EH (cell line): Measurements from ENCODE around the gene FRMD1.

Experiments used
- DNase-seq: peaks from one replicate; pipeline ENCODE4 v3.0.0-alpha.2; 2015; ENCODE audit warnings: low read depth

The FRMD1 gene

DNA sequence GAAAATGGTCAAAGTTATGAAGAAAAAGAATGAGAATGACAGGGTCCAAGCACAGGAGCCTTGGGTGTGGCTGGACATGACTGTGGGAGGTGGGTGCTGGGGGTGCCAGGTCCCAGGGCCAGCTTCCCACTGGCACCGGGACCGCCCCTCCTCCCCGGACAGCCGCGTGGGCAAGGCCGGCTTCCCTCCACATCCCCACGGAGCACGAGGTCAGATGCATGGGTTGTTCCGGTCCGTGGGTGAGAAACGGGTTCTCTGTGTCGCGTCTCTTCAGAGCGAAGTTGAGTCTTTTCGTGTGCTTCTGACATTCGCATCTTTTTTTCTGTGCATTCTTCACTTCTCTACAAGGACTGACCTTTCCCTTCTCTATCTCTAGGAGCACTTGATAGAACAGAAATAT lies 51.5 kb downstream of the FRMD1 start:
- DNase-seq = no peak

DNA sequence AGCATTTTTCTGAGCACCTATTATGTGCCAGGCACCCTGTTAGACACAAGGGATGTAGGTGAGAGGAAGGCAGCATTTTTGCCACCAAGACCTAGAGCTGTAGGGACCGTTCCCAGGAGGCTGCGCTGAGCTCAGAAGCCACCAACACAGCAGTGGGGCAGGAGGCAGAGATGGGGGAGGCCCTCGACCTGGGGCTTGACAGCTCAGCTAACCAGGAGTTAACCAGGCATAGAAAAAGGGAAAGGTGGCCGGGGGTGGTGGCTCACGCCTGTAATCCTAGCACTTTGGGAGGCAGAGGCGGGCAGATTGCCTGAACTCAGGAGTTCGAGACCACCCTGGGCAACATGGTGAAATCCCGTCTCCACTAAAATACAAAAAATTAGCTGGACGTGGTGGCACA lies 52.1 kb downstream of the FRMD1 start:
- no peak for DNase-seq

DNA sequence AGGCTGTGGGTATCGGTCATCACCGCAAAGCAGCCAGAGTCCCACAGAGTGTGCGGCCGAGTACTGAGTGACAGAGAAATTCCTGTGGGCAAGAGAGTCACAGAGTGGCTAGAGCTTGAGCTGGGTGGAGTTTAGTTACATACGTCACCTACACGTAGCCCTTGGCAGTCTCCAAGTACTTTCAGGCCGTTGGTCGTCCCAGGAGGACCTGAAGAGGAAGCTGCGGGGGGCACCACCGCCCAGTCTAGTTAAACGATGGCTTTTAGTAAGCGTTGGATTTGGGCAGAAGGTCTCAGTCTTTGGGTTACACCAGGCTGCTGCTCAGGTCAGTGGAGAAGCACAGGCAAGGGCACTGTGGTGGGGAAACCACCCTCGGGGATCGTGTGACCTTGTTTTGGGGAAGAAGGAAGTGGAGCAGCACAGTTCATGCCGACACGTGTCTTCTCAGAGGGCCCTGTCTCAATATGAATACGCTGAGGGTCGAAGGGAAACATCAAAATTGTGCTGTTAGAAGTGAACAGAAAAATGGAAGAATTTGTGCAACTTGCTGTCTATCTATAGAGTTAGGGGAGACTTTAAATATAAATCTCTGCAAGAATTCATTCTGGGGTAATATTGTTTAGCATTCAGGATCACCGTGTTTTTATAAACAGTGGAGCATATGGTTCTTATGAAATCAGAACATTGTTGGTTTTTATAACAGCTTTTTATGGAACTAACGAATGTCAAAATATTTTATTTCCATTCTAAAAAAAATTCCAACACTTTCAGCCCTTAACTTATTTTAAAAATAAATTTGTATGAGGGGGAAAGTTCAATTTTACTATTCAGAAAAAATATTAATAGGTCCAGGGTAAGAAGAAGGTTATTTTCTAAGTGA lies 52.9 kb downstream of the FRMD1 start:
- no peak for DNase-seq

DNA sequence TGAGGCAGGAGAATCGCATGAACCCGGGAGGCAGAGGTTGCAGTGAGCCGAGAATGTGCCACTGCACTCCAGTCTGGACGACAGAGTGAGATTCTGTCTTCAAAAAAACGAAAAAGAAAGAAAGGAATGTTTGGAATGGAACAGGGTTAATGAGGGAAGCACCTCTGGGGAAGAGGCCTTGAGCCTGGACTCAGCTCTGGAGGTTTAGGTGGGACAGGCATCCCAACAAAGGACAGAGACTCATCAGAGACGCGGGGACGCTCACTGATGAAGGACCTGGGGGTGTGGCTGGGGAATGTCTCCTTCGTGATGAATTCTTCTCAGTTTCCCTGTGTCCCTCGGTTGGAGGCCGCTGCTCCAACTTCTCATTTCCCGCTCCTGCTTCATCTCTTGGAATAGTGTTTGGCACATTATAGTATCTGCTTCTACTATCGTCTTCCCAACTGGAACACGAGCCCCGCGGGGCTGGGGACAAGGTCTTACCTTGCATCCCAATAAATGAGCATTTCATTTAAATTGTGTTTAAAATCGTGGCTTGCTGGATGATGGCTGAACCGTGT lies 54.0 kb downstream of the FRMD1 start:
- no peak for DNase-seq

DNA sequence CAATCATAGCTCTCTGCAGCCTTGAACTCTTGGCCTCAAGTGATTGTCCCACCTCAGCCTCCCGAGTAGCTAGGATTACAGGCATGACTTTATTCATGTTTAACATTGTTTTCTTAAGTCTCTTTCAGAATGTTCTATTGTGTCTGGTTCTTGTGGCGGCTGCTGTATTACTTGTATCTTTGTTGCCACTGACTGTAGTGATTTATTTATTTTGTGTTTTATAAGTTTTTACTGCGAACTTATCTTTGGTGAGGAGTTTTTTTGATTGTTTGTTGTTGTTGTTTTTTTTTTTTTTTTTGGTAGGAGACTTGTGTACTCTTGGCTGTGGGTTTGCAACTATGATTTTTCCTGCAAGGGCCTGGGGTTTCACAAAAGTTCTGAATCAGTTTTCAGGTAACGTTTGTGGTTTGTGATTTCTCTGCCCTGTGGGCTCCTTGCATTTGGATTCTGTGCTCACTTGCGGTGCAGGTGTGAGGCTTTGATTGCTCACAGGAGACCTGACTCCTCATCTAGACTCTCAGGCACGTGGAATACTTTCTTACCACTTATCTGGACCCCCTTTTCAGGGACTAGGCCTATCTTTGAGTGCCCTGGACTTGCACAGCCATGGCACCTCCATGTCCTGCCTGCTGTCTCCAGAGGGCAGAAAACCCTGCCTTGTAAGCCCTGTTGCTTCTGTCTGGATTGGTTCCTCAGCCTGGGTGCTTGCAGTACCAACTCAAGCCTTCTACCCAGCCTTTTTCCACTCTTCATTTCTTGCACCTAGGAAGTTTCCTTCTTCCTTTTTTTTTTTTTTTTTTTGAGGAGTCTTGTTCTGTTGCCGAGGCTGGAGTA lies 56.3 kb downstream of the FRMD1 start:
- DNase-seq = no peak

DNA sequence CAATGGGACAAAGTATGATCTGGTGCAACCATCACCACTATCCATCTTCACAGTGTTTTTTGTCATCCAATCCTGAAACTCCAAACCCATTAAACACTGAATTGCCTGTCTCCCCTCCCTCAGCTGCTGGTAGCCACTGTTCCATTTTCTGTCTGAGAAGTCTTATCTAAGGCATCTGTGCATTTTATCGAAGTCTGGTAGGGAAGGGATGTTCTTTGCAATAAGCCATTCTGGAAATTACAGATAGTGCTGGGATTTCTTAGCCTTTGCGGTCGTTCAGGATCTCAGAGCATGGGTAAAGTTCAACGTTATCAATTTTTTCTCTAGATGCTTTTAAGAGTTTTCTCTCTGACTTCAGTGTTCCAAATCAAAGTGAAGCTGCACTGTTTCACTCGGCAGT lies 57.4 kb downstream of the FRMD1 start:
- DNase-seq = no peak

DNA sequence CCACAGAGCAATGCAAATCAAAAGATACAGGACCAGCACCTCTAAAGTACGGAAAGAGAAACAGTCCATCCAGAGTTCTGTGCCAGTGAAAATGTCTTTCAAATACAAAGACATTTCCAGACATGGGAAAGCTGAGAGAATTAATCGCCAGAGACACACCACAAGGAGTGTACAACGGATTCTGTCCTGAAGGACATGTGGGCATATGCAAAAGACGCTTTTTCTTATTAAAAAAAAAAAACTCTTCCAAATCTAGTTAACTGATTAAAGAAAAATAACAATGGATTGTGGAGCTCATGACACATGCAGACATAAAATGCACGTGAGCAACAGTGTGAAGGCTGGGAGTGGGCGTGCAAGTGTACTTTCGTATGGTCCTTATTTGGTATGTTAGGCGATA lies 58.8 kb downstream of the FRMD1 start:
- DNase-seq = no peak

DNA sequence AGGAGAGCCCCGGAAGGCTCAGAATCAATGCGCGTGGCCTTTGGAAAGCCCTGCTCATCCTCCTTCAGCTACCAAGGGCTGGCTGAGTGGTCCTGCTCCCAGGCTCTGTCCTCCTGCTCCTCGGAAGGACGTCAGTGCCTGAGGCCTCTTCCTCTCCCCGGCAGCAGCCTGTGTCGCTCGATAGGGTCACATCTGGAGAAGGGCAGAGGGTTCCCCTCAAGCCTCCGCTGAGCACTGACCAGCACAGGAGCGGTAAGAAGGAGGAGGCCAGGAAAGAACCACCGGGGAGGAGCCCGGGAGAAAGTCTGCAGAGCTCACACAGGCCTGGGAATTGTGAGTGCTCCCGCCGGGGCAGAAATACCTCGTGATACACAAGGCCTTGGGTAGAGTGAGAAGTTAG lies 60.3 kb downstream of the FRMD1 start:
- DNase-seq = no peak

DNA sequence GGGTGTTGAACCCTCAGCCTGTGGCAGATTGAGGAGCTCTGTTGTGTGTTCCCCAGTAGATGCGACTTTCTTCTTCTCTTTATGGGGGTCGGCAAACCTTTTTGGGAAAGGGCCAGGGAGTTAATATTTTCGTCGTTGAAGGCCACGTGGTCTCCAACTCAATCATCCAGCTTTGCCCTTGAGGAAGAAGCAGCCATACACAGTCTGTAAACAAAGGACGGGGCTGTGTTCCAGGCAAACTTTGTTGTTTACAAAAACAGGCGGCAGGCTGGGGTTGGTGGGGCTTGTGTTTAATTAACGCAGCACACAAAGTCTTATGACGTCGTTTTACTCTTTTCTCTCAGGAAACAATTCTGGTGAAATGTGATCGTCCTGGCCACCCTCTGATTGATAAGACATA lies 61.4 kb downstream of the FRMD1 start:
- DNase-seq = no peak

DNA sequence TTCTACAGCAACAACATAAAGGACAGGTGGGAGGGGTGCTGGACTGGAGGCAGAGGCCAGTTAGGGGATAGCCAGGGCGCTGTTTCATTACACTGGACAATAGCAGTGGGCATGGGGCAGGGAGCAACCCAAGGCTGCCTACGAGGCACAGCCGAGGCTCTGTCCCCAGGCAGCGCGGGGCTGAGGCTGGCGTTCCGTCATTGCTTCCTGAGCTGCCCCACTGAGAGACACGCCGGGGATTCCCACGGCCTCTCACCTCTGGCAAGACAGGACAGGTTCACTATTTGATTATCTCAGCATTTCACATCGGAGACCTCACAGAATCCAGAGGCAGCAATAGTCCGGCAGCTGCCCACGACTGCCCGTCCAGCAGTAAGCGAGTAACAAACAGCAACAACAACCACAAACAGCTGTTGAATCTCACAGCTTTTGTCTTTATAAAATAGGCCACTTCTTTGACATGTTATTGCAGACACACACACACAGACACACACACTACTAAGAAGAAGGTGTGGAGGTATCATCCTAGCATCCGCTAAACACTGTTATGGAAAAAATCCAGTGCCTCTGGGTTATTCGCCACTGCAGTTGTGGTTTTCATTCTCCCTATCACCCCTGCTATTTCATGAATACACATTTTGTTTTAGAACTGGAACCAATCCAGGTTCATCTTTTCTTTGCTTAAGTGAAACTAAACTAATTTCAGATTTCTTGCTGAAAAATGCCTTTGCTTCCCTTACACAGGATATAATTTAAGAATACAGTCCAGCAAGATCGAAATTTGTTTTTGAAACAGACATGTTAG lies 62.1 kb downstream of the FRMD1 start:
- no peak for DNase-seq

DNA sequence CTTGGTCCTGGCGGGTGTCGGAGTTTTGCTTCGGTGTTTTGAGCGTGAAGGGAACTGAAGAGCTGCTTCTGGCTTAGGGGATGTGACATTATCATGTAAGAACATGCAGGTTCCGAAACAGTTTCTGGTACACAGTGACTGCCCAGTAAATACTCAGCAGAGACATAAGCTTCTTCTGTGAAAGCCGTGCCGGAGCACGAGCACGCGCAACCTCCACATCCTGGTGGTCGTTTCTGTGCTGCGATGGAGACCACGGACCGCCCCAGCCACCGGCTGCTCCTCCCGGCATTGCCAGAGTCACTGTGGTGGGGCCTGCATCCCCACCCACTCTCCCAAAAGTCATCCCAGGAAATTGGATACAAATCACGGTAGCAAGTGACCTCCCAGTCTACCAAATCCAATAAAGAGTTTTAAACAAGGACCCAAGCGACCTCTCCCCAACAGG lies 62.8 kb downstream of the FRMD1 start:
- no peak for DNase-seq

DNA sequence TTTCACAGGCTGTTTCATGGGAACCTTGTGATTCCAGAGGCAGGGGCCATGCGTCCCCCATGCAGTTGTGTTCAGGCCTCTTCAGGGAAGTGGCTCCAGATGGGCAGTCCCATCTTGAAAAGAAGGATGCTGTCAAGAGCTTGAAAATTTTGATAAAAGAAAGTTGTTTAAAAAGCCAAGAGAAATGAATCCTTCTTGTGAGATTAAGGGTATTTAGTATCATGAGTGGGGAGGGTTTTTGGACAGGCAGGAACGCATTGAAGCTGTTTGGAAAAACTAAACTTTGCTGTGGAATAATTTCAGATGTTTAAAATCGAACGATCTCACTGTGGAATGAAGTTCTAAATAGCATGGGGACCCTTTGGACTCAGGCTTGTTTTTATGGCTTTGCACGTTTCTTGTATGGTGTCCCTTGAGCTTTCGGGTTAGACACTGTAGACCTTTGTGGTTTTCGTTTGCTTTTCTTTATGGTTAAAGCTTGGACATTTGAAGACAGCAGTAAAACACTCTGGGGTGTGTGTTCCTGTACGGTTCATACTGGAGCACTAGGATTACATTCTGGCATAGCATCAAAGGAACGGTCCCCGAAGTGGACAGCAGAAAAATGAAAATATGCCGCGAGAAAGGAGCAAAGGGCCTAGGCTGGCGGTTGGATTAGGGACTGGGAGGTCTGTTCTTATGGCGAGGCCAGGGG lies 63.4 kb downstream of the FRMD1 start:
- no peak for DNase-seq

DNA sequence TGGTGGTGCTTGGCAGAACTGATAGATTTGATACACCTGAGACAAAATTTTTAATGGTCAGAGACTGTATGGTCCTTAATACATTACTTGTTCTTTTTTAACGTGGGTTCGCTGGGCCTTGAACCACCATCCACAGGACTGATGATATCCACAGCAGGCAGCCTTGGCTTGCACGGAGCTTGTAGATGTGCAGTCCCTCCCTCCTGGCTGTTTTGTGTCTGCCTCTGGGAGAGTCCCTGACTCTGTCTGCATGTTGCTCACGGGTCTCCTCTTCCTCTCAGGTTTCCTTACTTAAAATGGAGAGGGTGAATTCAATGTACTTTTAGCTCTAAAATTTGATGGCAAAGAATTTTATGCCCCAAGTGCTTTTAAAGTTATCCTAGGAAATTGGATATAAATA lies 64.0 kb downstream of the FRMD1 start:
- DNase-seq = no peak

DNA sequence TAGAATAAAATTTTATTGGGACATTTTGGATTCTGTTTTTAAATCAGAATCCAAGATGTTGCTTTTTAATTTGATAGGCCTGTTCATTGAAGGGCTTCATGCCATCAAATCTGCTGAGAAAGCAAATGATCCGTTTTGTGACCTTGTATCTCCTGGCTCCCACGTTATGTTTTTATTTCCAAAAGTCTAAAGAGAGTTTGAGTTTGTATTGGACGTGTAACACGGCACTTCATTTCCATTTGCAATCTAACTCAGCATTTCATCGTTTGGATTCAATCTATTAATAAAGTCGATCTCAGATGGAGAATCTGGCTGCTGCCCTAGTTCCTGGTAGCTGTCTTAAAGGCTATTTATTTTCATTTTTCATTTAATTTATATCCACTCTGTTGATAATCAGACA lies 64.6 kb downstream of the FRMD1 start:
- DNase-seq = no peak

DNA sequence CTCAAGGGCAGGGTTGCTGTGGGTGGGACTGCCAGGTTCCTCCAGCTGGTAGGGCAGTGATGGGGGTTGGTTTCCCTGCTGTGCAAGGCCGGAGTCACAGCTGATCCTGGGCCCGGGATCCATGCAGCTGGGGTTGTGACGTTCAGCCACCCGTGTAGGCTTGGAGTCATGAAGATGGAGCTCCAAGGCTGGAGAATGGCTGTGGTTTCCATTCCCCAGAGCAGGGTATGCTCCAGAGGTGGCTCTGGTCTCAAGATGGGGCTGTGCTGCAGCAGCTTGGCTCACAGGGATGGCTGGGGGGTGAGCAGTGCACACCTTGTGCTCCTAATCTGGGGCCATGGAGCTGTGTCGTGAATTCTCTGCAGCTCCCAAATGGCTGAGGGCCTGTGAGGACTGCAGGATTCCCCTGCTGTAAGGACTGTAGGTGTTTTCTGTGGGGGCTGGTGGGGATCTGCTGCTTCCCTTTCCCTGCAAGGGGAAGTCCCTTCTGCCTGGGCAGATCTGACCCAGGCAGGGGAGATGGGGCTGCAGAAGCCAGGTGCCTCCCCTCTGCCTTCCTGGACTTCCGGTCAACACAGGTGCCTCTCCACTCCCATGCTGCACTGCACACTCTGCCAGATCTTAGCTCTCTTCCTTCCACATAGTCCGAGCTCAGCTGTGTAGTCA lies 65.6 kb downstream of the FRMD1 start:
- no peak for DNase-seq

DNA sequence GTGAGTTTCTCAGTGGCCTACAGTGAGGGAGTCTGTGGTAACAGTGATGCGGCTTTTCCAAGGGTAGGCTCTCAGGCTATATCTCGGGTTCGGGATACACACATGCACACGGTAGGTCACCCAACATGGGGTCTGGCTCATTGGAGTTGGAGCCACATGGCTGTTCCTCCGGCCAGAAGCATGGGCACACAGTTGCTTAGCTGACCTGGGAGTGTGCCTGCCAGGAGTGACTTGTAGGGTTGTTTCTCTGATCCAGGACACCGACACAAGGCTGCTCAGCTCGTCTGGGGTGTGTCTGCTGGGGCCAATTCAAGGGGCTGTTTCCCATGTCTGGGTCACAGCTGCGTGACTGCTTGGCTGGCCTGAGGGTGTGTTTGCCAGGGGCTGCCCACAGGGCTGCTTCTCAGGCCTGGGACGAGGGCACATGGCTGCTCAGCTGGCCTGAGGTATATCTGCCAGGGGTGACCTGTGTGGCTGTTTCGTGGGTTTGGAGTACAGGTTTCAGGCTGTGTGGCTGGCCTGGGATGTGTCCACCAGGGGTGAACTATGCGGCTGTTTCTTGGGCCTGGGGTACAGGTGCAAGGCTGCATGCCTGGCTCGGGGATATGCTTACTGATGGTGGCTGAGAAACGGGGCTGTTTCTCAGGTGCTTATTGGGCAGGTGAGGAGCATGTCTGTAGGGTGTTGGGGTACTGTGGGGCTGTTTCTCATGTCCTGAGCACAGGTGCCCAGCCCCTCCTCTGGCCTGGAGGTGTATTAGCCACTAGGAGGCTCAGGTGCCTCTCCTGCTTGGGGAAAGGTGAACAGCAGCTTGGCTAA lies 66.4 kb downstream of the FRMD1 start:
- no peak for DNase-seq

DNA sequence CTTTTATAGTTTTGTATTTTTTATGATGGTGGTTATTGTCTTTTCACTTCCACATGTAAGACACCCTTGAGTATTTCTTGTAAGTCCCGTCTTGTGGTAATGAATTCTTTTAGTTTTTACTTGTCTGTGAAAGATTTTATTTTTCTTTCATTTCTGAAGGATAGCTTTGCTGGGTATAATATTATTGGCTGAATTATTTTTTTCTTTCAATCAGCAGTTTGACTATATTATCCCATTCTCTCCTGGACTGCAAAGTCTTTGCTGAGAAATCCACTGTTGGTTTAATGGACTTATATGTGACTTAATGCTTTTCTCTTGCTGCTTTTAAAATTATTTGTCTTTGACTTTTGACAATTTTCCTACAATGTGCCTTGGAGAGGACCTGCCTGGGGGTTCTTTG lies 67.7 kb downstream of the FRMD1 start:
- DNase-seq = no peak

DNA sequence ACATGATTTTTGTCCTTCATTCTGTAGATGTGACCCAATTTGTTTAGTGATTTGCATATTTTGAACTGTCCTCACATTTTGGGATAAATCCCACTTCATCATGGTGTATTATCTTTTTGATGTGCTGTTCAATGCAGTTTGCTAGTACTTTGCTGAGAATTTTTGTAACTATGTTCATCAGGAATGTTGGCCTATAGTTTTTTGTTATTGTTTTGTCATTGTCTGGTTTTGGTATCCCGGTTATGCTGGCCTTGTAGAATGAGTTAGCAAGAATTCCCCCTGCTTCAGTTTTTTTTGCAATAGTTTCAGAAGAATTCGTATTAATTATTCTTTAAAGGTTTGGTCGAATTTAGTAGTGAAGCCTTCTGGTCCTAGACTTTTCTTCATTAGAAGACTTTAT lies 69.7 kb downstream of the FRMD1 start:
- DNase-seq = no peak

DNA sequence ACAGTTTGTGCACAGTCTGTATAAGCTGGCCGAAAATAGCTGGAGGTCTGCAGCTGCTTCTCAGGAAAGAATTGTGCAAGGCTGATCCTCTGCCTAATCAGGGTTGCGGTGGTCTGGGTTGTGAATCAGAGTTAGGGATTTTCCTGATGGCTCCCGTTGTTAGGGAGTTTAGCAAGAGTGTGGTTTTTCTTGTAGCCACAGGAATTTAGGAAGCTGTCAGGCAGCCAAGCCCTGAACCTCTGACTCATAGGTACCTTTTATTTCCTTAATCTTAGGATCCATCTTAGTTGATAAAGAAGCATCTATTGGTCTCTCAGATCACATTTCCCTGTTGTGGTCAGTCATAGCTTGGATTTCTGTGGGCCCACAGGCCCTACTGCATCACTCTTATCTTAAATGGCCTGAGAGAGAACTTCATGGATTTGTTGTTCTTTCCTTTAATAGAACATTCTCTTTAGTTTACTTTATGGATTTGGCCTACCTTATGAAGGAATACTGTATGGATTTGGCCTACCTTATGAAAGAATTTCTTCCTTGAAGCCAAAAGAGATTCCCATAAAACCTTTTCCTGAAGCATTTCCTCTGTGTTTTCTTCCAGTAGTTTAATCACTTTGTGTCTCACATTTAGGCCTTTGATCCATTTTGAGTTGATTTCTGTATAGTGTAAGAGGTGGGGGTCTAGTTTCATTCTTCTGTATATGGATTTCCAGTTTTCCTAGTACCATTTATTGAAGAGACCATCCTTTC lies 71.2 kb downstream of the FRMD1 start:
- peak; percentile 98 for DNase-seq
